Esophagus squamous epithelium (tissue), 4 donors: ENCODE measurements around the gene C18orf54.

Source experiments
- POLR2A ChIP-seq, 4 donors: fragments of 450-650 bp; IDR thresholded peaks; one replicate each; pipeline ENCODE4 v1.6.1; 2017; ENCODE audit warnings: antibody characterized with exemption in 4 of 4, mild to moderate bottlenecking in 4 of 4, moderate library complexity in 3 of 4
- TF ChIP-seq, protein P1 (sequence below), 6 experiments: fragments of 450-650 bp in 4 of 6; fragments of 200-600 bp in 2 of 6; sonication (generic) in 2 of 6; IDR thresholded peaks; one replicate each; pipeline ENCODE4 v1.5.1; 2016 to 2019; ENCODE audit warnings: antibody characterized with exemption in 6 of 6, mild to moderate bottlenecking in 4 of 6, moderate library complexity in 4 of 6

DNA sequence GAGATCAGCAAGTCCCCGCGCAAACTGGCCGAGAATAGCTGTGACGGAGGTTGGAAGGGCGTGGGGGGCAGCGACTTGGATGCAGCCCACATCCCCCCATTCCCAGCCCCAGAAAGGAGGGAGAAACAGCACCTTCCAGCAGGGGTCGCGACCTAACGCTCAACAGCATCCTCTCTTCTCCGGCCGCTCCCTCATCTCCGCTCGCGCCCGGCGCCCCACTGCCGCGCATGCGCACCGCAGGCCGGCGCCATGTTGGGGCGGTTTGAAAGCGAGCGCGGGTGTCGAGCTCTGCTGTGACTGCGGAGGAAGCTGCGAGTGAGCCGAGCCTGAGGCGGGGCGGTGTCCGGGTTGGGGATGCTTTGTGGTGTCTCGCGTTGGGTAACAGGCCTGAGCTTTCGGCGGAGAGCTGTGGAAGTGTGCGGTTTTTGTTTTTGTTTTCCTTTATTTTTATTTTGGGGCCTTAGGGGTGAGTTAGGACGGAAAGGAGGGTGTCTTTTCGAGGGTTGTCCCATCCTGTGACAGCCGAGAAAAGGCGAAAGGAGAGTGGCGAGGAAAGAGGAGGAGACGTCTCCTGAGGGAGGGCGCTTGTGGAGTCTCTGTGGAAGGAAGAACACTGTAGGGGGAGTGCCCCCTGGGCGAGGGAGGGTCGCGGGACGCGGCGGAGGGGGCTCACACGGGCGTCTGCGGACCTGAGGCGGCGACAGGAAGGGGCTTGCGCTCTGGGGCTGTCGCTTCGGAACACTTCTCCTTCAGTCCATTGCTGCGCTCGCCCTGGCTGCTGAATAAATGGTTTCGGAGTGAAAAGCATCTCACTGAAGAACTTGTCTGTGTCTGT, at the start of gene C18orf54, which contains the start of gene STARD6:
- peak in 3 of 4 donors; percentile 32 to 78 (median 39) for TF ChIP-seq POLR2A (IDR thresholded peaks at IDR 0.05)
- TF ChIP-seq, protein P1, sequence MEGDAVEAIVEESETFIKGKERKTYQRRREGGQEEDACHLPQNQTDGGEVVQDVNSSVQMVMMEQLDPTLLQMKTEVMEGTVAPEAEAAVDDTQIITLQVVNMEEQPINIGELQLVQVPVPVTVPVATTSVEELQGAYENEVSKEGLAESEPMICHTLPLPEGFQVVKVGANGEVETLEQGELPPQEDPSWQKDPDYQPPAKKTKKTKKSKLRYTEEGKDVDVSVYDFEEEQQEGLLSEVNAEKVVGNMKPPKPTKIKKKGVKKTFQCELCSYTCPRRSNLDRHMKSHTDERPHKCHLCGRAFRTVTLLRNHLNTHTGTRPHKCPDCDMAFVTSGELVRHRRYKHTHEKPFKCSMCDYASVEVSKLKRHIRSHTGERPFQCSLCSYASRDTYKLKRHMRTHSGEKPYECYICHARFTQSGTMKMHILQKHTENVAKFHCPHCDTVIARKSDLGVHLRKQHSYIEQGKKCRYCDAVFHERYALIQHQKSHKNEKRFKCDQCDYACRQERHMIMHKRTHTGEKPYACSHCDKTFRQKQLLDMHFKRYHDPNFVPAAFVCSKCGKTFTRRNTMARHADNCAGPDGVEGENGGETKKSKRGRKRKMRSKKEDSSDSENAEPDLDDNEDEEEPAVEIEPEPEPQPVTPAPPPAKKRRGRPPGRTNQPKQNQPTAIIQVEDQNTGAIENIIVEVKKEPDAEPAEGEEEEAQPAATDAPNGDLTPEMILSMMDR (IDR thresholded peaks at IDR 0.05) = peak in 4 of 6 experiments; percentile 19 to 59 (median 40)
